Lower lobe of right lung (tissue), 2 donors: ENCODE data around the gene PAK6. TPM values are rescaled to one million over a fixed set of nuclear protein-coding genes. Genes with fewer than 3 reads are reported as not detected.

ENCODE experiments used
- ATAC-seq, 2 donors: fragments of 200-7000 bp; cut with Tn5 transposase; one replicate each; pipeline ENCODE4 v1.9.1; 2020 to 2022; ENCODE audit warnings: mild to moderate bottlenecking in 2 of 2, moderate library complexity in 2 of 2
- DNase-seq: peaks from one replicate; pipeline ENCODE4 v3.0.0-alpha.2; 2020
- H3K27ac ChIP-seq: fragments of 200-600 bp; one replicate; pipeline ENCODE4 v1.8.0; 2022
- H3K27me3 ChIP-seq: fragments of 200-600 bp; one replicate; pipeline ENCODE4 v1.8.0; 2022; ENCODE audit warnings: low read depth
- H3K36me3 ChIP-seq: fragments of 200-600 bp; one replicate; pipeline ENCODE4 v1.8.0; 2022; ENCODE audit warnings: mild to moderate bottlenecking
- H3K4me1 ChIP-seq: fragments of 200-600 bp; one replicate; pipeline ENCODE4 v1.8.0; 2022
- H3K4me3 ChIP-seq: fragments of 200-600 bp; one replicate; pipeline ENCODE4 v1.8.0; 2022; ENCODE audit warnings: mild to moderate bottlenecking
- H3K9me3 ChIP-seq: fragments of 200-600 bp; one replicate; pipeline ENCODE4 v1.8.0; 2022
- CTCF ChIP-seq: fragments of 200-600 bp; IDR thresholded peaks from one replicate; pipeline ENCODE4 v1.8.0; 2022; ENCODE audit warnings: antibody characterized with exemption, mild to moderate bottlenecking
- intact Hi-C: fragments of 100-400 bp; cut with DNase I; formaldehyde crosslinking; loops from one replicate; pipeline ENCODE4 v1.11.0; 2022
- total RNA-seq: library from RNA; stranded (reverse); fragmentation: NEBNext Ultra II Directional; extraction: Animal tissue kit (Norgen Biotek cat#: 25700); gene quantifications from one replicate; pipeline ENCODE4 v1.2.1, GENCODE V29; 2021
- donor health status: DM: no; HTN: yes; CAD: no; lungs with severe emphysema.

Gene PAK6
- total RNA-seq, 1 donor from 2014 or later: 5.6 TPM

- Histone ChIP-seq H3K9me3 (no peaks in the 10 kb centered on the region), H3K4me3 (no peak overlapping the region), H3K27me3 (peaks cover 10% of the 10 kb centered on the region), H3K27ac (no peak overlapping the region), H3K36me3 (peaks cover 36% of the 10 kb centered on the region), H3K4me1 (peaks cover 15% of the 10 kb centered on the region)
- intact Hi-C loops: no loop called here
- DNase-seq (no peak), ATAC-seq (no peak)
- TF ChIP-seq CTCF: no peak
Observed at GRCh38 chr15:40292246-40292645, 53.4 kb downstream of the PAK6 start.

- intact Hi-C loops: no loop called here
- Histone ChIP-seq H3K27ac (no peak overlapping the region), H3K4me3 (no peak overlapping the region), H3K36me3 (peaks cover 37% of the 10 kb centered on the region), H3K27me3 (peaks cover 10% of the 10 kb centered on the region), H3K9me3 (no peaks in the 10 kb centered on the region), H3K4me1 (peaks cover 15% of the 10 kb centered on the region)
- DNase-seq: no peak
- ATAC-seq: no peak
- no peak for TF ChIP-seq CTCF
Observed at GRCh38 chr15:40293006-40293405, 54.1 kb downstream of the PAK6 start.

DNA sequence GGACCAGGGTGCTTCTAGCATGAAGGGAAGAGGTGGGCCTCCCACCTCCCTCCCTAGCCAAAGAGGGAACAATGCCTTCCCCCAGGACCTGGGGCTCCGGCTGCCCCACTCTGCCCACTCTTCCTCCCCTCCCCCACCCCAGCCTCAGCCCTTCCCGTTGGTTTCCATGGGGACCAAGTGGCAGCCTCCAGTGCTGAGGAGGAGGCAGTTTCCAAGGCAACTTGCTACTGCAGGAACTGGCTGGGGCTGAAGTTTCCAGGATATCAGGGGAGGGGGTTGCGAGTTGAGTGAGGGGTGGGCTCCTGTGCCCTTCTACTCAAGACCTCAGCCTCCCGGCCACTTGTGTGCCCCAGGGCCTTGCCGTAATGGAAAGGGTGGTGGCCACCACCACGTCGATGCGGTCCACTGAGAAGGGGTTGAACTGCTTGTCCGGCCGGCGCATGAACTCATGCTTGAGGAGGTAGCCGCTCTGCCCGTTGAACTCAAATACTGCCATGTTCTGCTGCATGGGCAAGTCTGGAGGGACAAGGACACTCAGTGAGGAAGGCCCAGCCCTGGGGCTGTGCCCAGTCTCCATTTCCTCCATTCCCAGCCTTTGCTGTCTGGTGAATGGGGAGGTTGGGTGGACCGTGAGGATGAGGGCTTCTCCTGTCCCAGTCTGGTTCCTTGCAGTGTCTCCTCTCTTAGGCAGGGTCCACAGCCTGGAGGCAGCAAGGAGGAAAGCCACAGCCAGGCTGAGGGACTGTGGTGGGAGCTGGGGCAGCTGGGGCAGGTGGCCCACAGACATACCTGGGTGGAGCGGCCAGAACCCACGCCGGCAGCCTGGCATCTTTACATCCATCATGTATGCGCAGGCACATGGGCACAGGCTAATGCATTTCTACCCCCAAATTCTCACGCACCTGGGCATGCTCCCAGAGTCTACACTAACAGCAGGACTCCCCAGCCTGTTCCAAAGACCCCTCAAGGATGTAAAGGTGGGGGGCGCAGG lies 55.3 kb downstream of the PAK6 start:
- Histone ChIP-seq H3K4me3 (no peak overlapping the region), H3K27me3 (peaks cover 7% of the 10 kb centered on the region), H3K27ac (no peak overlapping the region), H3K4me1 (peaks cover 15% of the 10 kb centered on the region), H3K9me3 (no peaks in the 10 kb centered on the region), H3K36me3 (peaks cover 31% of the 10 kb centered on the region)
- ATAC-seq (no peak), DNase-seq (peak; percentile 18)
- no peak for TF ChIP-seq CTCF
- intact Hi-C loops: no loop called here

DNA sequence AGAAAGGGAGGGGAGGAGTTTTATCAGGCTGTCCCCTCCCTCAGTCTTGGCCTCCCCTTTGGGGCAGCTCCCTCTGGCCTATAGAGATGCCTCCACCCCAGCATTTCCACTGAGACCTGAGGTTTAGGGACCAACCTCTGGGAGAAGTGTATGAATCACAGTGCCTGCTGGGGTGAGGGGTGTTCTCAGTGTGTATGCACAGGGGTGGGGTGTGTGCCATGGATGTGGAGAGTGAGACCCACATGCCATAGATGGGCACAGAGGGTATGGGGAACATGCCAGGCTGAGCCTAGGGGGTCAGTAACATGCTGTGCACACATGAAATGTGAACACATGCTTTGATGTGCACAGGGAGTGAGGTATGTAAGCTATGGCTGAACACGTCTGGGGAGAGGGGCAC lies 56.4 kb downstream of the PAK6 start:
- no peak for DNase-seq
- intact Hi-C loops: no loop called here
- Histone ChIP-seq H3K27ac (no peak overlapping the region), H3K9me3 (no peaks in the 10 kb centered on the region), H3K4me1 (peaks cover 15% of the 10 kb centered on the region), H3K27me3 (peaks cover 7% of the 10 kb centered on the region), H3K36me3 (peaks cover 31% of the 10 kb centered on the region), H3K4me3 (no peak overlapping the region)
- TF ChIP-seq CTCF: no peak
- ATAC-seq: no peak

GRCh38 chr15:40295877-40296560 lies 57.2 kb downstream of the PAK6 start:
- intact Hi-C loops: no loop called here
- ATAC-seq (no peak), DNase-seq (peak; percentile 39)
- TF ChIP-seq CTCF: no peak
- Histone ChIP-seq H3K4me1 (peaks cover 8% of the 10 kb centered on the region), H3K27ac (no peak overlapping the region), H3K27me3 (peaks cover 7% of the 10 kb centered on the region), H3K36me3 (peaks cover 31% of the 10 kb centered on the region), H3K9me3 (no peaks in the 10 kb centered on the region), H3K4me3 (no peak overlapping the region)
